ENCODE measurements around the gene TP53AIP1. TPM values are rescaled to one million over a fixed set of nuclear protein-coding genes. Genes with fewer than 3 reads are reported as not detected.
"Not testable (repeated sequence)": the region's sequence is repeated elsewhere in the genome, so short reads cannot be mapped to it uniquely, and the experiment has no call there.

Gene TP53AIP1
- total and polyA plus RNA-seq, 10 of the 15 experiments (the other 5 are each of a cell fraction or from before 2014, with no cell fraction given): 0.01 TPM; not detected in 9

GRCh38 chr11:128920666-128921065 is 22.0 kb downstream of the TP53AIP1 start:
- intact Hi-C loops (cut with micrococcal nuclease; ENCODE audit: unreplicated experiment): no loop called here
- no peak overlapping the region for H3K9ac ChIP-seq (ENCODE audit: control insufficient read depth, insufficient read depth, low read length)
- BruUV-seq (replicated peaks): no TSS peak
- no peaks in the 10 kb centered on the region for H3K9me3 ChIP-seq (replicated peaks; ENCODE audit: control insufficient read depth, insufficient read depth, low read length)
- WGBS (ENCODE audit: insufficient coverage, insufficient replicate concordance, low lambda C conversion rate, missing lambda C conversion rate): 80% methylated on average over 14 of the region's 15 CpGs
- POLR2A ChIA-PET: no interaction called here
- ATAC-seq (no peak), DNase-seq (ENCODE audit: low read depth, low spot score) (no peak), FAIRE-seq (no peak)
- no peak overlapping the region for H2AFZ ChIP-seq (ENCODE audit: control insufficient read depth, low read depth, low read length)
- H3K79me2 ChIP-seq (ENCODE audit: control insufficient read depth, insufficient read depth, low read length): no peaks in the 10 kb centered on the region
- TF ChIP-seq NFYB (IDR thresholded peaks at IDR 0.05; ENCODE audit: insufficient read depth, low read depth, low read length): no peak
- no peak for TF ChIP-seq TCF7 (IDR thresholded peaks at IDR 0.05; ENCODE audit: borderline replicate concordance)
- no peak for TF ChIP-seq ZNF207 (IDR thresholded peaks at IDR 0.05; ENCODE audit: borderline replicate concordance)
- TF ChIP-seq BCL11A (IDR thresholded peaks at IDR 0.05; ENCODE audit: low read depth, low read length): no peak
- TF ChIP-seq, protein P1, sequence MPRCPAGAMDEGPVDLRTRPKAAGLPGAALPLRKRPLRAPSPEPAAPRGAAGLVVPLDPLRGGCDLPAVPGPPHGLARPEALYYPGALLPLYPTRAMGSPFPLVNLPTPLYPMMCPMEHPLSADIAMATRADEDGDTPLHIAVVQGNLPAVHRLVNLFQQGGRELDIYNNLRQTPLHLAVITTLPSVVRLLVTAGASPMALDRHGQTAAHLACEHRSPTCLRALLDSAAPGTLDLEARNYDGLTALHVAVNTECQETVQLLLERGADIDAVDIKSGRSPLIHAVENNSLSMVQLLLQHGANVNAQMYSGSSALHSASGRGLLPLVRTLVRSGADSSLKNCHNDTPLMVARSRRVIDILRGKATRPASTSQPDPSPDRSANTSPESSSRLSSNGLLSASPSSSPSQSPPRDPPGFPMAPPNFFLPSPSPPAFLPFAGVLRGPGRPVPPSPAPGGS (IDR thresholded peaks at IDR 0.05; ENCODE audit: borderline replicate concordance, insufficient read depth, low read depth, low read length, poor library complexity, severe bottlenecking): no peak
- TF ChIP-seq GABPA (IDR thresholded peaks at IDR 0.05; ENCODE audit: low read depth): no peak
- no peak for TF ChIP-seq SREBF2 (IDR thresholded peaks at IDR 0.05; ENCODE audit: low read length)
- no peak for TF ChIP-seq MXI1 (IDR thresholded peaks at IDR 0.05; ENCODE audit: low read depth, low read length)
- TF ChIP-seq, protein P2, sequence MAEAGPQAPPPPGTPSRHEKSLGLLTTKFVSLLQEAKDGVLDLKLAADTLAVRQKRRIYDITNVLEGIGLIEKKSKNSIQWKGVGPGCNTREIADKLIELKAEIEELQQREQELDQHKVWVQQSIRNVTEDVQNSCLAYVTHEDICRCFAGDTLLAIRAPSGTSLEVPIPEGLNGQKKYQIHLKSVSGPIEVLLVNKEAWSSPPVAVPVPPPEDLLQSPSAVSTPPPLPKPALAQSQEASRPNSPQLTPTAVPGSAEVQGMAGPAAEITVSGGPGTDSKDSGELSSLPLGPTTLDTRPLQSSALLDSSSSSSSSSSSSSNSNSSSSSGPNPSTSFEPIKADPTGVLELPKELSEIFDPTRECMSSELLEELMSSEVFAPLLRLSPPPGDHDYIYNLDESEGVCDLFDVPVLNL (IDR thresholded peaks at IDR 0.05; ENCODE audit: low read depth, low read length): no peak
- TF ChIP-seq RB1 (IDR thresholded peaks at IDR 0.05; ENCODE audit: borderline replicate concordance): no peak
- TF ChIP-seq MEF2A (IDR thresholded peaks at IDR 0.05; ENCODE audit: insufficient read depth, low read depth, low read length): no peak
- no peak for TF ChIP-seq POU2F2 (IDR thresholded peaks at IDR 0.05; ENCODE audit: borderline replicate concordance, low read depth, low read length)
- H3K27me3 ChIP-seq (replicated peaks in 1 of 2; ENCODE audit: control insufficient read depth in 2 of 2, insufficient read depth in 2 of 2, low read length in 1 of 2): no peaks in the 10 kb centered on the region
- RAD21 ChIA-PET (ENCODE audit: unreplicated experiment): no interaction called here
- in situ Hi-C loops (cut with MboI): no loop called here
- H3K36me3 ChIP-seq (ENCODE audit: control insufficient read depth in 2 of 2, insufficient read depth in 2 of 2, low read length in 1 of 2): no peaks in the 10 kb centered on the region
- SMC1A ChIA-PET (ENCODE audit: uncharacterized antibody, unreplicated experiment): no interaction called here
- CTCF ChIA-PET: interaction anchor here (1.8 to 2.6 kb wide), 3 partner anchors 15 to 36 kb away, joined by 4 to 14 read pairs (median 7); no protein-coding TSS in a partner anchor
- no peak overlapping the region for H3K4me3 ChIP-seq
- no peak overlapping the region for H3K27ac ChIP-seq (ENCODE audit: control insufficient read depth, insufficient read depth)
- H3K4me2 ChIP-seq (ENCODE audit: control insufficient read depth, insufficient read depth): no peak overlapping the region
- no peaks in the 10 kb centered on the region for H4K20me1 ChIP-seq (ENCODE audit: control insufficient read depth, insufficient read depth)
- no peaks in the 10 kb centered on the region for H3K4me1 ChIP-seq (ENCODE audit: control insufficient read depth, insufficient read depth, low read length)

DNA sequence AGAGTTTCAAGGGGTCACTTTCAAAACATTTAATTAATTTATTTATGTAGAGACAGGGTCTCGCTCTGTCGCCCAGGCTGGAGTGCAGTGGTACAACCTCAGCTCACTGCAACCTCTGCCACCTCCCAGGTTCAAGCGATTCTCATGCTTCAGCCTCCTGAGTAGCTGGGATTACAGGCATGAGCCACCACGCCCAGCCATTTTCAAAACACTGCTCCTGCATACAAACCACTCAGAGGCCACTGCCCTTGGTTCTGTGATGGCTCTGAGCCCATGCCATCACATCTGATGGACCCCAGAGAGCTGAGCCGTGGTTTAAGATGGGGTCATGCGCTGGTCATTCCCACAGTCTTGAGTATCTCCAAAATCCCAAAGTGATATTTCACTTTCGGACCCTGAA is 23.0 kb downstream of the TP53AIP1 start:
- H3K27ac ChIP-seq (ENCODE audit: control insufficient read depth, insufficient read depth); H3K4me3 ChIP-seq; DNase-seq (ENCODE audit: low read depth, low spot score); in situ Hi-C loops (cut with MboI); H4K20me1 ChIP-seq (ENCODE audit: control insufficient read depth, insufficient read depth); intact Hi-C loops (cut with micrococcal nuclease; ENCODE audit: unreplicated experiment); ATAC-seq; H3K79me2 ChIP-seq (ENCODE audit: control insufficient read depth, insufficient read depth, low read length); H3K9me3 ChIP-seq (replicated peaks; ENCODE audit: control insufficient read depth, insufficient read depth, low read length); H2AFZ ChIP-seq (ENCODE audit: control insufficient read depth, low read depth, low read length); H3K36me3 ChIP-seq (ENCODE audit: control insufficient read depth in 2 of 2, insufficient read depth in 2 of 2, low read length in 1 of 2); BruUV-seq (replicated peaks); FAIRE-seq; H3K4me1 ChIP-seq (ENCODE audit: control insufficient read depth, insufficient read depth, low read length); H3K9ac ChIP-seq (ENCODE audit: control insufficient read depth, insufficient read depth, low read length); H3K27me3 ChIP-seq (replicated peaks in 1 of 2; ENCODE audit: control insufficient read depth in 2 of 2, insufficient read depth in 2 of 2, low read length in 1 of 2); H3K4me2 ChIP-seq (ENCODE audit: control insufficient read depth, insufficient read depth): not testable (repeated sequence)
- ChIA-PET POLR2A (interaction anchor here (1.5 to 2.3 kb wide), 2 partner anchors 10 to 15 kb away, joined by 4 to 7 read pairs; no protein-coding TSS in a partner anchor), RAD21 (ENCODE audit: unreplicated experiment) (interaction anchor here (1.0 kb wide), 1 partner anchor 33 kb away, joined by 5 read pairs; no protein-coding TSS in a partner anchor), CTCF (interaction anchor here (1.8 to 2.6 kb wide), 3 partner anchors 14 to 37 kb away, joined by 4 to 14 read pairs (median 7); no protein-coding TSS in a partner anchor), SMC1A (ENCODE audit: uncharacterized antibody, unreplicated experiment) (interaction anchor here (0.9 to 1.9 kb wide), 3 partner anchors 9 to 16 kb away, joined by 3 to 7 read pairs (median 3); no protein-coding TSS in a partner anchor)
- whole genome bisulfite sequencing (ENCODE audit: insufficient coverage, insufficient replicate concordance, low lambda C conversion rate, missing lambda C conversion rate): 27% methylated on average over 7 of the region's 7 CpGs

Measured in GM12878 (cell line).